Measurements from ENCODE around the gene AGRN.
"Not testable (repeated sequence)": the region's sequence is repeated elsewhere in the genome, so short reads cannot be mapped to it uniquely, and the experiment has no call there.

AGRN gene

GRCh38 chr1:981955-982558, 37.9 kb upstream of the AGRN start, which contains the start of gene PERM1:
Gene PERM1 (minus strand): TSS chr1:982093. CDS start chr1:981029, 1,064 bp downstream.
- no peak for ATAC-seq

GRCh38 chr1:982765-983436, 37.0 kb upstream of the AGRN start:
- no peak for ATAC-seq

- ATAC-seq: peak; percentile 65 to 71
These were observed 36.0 kb upstream of the AGRN start for GRCh38 chr1:983798-984475.

GRCh38 chr1:984476-984814, 35.5 kb upstream of the AGRN start:
- ATAC-seq: no peak

- no peak for ATAC-seq
These were observed 34.8 kb upstream of the AGRN start for GRCh38 chr1:985126-985525.

- ATAC-seq: not testable (repeated sequence)
These were observed 31.9 kb upstream of the AGRN start for GRCh38 chr1:988061-988460.

- not testable (repeated sequence) for ATAC-seq
These were observed 28.6 kb upstream of the AGRN start for GRCh38 chr1:991275-991674.

GRCh38 chr1:991895-992294, 28.0 kb upstream of the AGRN start:
- no peak for ATAC-seq

- peak in 1 of 2 donors; percentile 48 for ATAC-seq
These were observed 27.6 kb upstream of the AGRN start for GRCh38 chr1:992362-992761.

- no peak for ATAC-seq
These were observed 26.4 kb upstream of the AGRN start for GRCh38 chr1:993379-993995.

- not testable (repeated sequence) for ATAC-seq
These were observed 25.4 kb upstream of the AGRN start for GRCh38 chr1:994546-994945.

GRCh38 chr1:995665-996633, 24.0 kb upstream of the AGRN start:
- no peak for ATAC-seq

GRCh38 chr1:996851-997712, 22.8 kb upstream of the AGRN start:
- ATAC-seq: no peak

- ATAC-seq: no peak
These were observed 22.3 kb upstream of the AGRN start for GRCh38 chr1:997713-997992.

- no peak for ATAC-seq
These were observed 21.8 kb upstream of the AGRN start for GRCh38 chr1:997993-998744.

- no peak for ATAC-seq
These were observed 21.2 kb upstream of the AGRN start for GRCh38 chr1:998745-998994.

GRCh38 chr1:998995-999724, 20.8 kb upstream of the AGRN start:
- no peak for ATAC-seq

- peak; percentile 63 to 68 for ATAC-seq
These were observed 20.1 kb upstream of the AGRN start, which contains the start of gene HES4 for GRCh38 chr1:999725-1000356. Gene HES4 (minus strand): TSS chr1:1000097. CDS start chr1:999973, 124 bp downstream.

- peak in 1 of 2 donors; percentile 25 for ATAC-seq
These were observed 19.4 kb upstream of the AGRN start for GRCh38 chr1:1000357-1001056.

Data from activated CD4-positive, CD25-positive, alpha-beta regulatory T cell treated with anti-CD3 and anti-CD28 coated beads, Interleukin-2, amount 50 U/mL, for 24 hours (primary cell).